SK-N-SH (cell line): ENCODE measurements around the gene DNAJB11. TPM values are rescaled to one million over a fixed set of nuclear protein-coding genes. Genes with fewer than 3 reads are reported as not detected.

ENCODE experiments used
- CTCF ChIA-PET: fragments of 300-600, 350-600 bp; formaldehyde crosslinking; extraction: SDS; loops from one replicate; lab custom pipeline; 2021; lab: Yijun Ruan, JAX
- POLR2A ChIA-PET: fragments of 350-600 bp; sonication (Branson Sonifier 250); formaldehyde crosslinking; extraction: SDS; loops from one replicate; lab custom pipeline; 2020; ENCODE audit warnings: antibody characterized with exemption, inconsistent platforms; lab: Yijun Ruan, JAX
- DNase-seq: peaks from one replicate; pipeline ENCODE4 v3.0.0; 2012
- H2AFZ ChIP-seq: fragments of 200-600 bp; sonication (generic); 2 replicates; pipeline ENCODE4 v1.8.1; 2016; ENCODE audit warnings: antibody characterized with exemption, mild to moderate bottlenecking, low read depth
- H3F3A ChIP-seq: fragments of 200-600 bp; sonication (generic); replicated peaks from 2 replicates; pipeline ENCODE3; 2016; ENCODE audit warnings: antibody characterized with exemption, mild to moderate bottlenecking; ENCODE audit not compliant: insufficient read depth
- H3K27ac ChIP-seq, 2 experiments: fragments of 200-500 bp in 1 of 2; fragments of 200-600 bp in 1 of 2; sonication (Bioruptor generic) in 1 of 2; sonication (generic), shearing (Covaris generic) in 1 of 2; 2 replicates each; pipeline versions ENCODE4 v1.5.1 to v1.6.1; 2014 to 2016; ENCODE audit warnings: low read depth in 2 of 2, inconsistent platforms in 1 of 2, low read length in 1 of 2, mild to moderate bottlenecking in 1 of 2, mixed read lengths in 1 of 2
- H3K27me3 ChIP-seq: fragments of 200-600 bp; sonication (generic), shearing (Covaris generic); 2 replicates; pipeline ENCODE4 v1.6.1; 2016; ENCODE audit warnings: mixed run types; ENCODE audit not compliant: insufficient read depth
- H3K36me3 ChIP-seq, 2 experiments: fragments of 200-500 bp in 1 of 2; fragments of 200-600 bp in 1 of 2; sonication (Bioruptor generic) in 1 of 2; sonication (generic) in 1 of 2; replicated peaks in 1 of 2; 2 replicates each; pipeline versions ENCODE3 to v1.5.1; 2014 to 2016; ENCODE audit warnings: low read length in 1 of 2, mild to moderate bottlenecking in 1 of 2; ENCODE audit not compliant: insufficient read depth in 2 of 2, control insufficient read depth in 1 of 2
- H3K4me1 ChIP-seq, 2 experiments: fragments of 200-500 bp in 1 of 2; fragments of 200-600 bp in 1 of 2; sonication (Bioruptor generic) in 1 of 2; sonication (generic), shearing (Covaris generic) in 1 of 2; 2 replicates each; pipeline versions ENCODE4 v1.5.1 to v1.6.1; 2014 to 2016; ENCODE audit warnings: low read depth in 1 of 2, low read length in 1 of 2, mixed run types in 1 of 2; ENCODE audit not compliant: insufficient read depth in 2 of 2, control insufficient read depth in 1 of 2
- H3K4me2 ChIP-seq: fragments of 200-600 bp; sonication (generic), shearing (Covaris generic); 2 replicates; pipeline ENCODE4 v1.6.1; 2017; ENCODE audit warnings: mixed run types
- H3K4me3 ChIP-seq, 2 experiments: fragments of 200-500 bp in 1 of 2; fragments of 200-600 bp in 1 of 2; sonication (Bioruptor generic) in 1 of 2; sonication (generic), shearing (Covaris generic) in 1 of 2; 2 replicates each; pipeline versions ENCODE4 v1.5.1 to v1.8.1; 2014 to 2016; ENCODE audit warnings: low read depth in 2 of 2, inconsistent platforms in 1 of 2, low read length in 1 of 2, mild to moderate bottlenecking in 1 of 2, mixed read lengths in 1 of 2, moderate library complexity in 1 of 2
- H3K79me2 ChIP-seq: fragments of 200-600 bp; sonication (generic); 2 replicates; pipeline ENCODE4 v1.8.1; 2017; ENCODE audit warnings: mild to moderate bottlenecking; ENCODE audit not compliant: insufficient read depth
- H3K9ac ChIP-seq: fragments of 200-600 bp; sonication (generic); 2 replicates; pipeline ENCODE4 v1.6.1; 2017; ENCODE audit warnings: mixed run types
- H3K9me2 ChIP-seq: fragments of 200-600 bp; sonication (generic); 2 replicates; pipeline ENCODE4 v1.6.1; 2017; ENCODE audit warnings: mixed run types
- H3K9me3 ChIP-seq: fragments of 200-600 bp; sonication (generic); 2 replicates; pipeline ENCODE4 v1.6.1; 2017; ENCODE audit warnings: mixed run types, mild to moderate bottlenecking, moderate library complexity
- H4K20me1 ChIP-seq: fragments of 200-600 bp; sonication (generic); 2 replicates; pipeline ENCODE4 v1.6.1; 2017; ENCODE audit warnings: mild to moderate bottlenecking, mixed run types; ENCODE audit not compliant: insufficient read depth
- CTCF ChIP-seq: fragments of 200-600 bp; sonication (generic); IDR thresholded peaks from 2 replicates; pipeline ENCODE4 v1.6.1; 2017; ENCODE audit warnings: antibody characterized with exemption, mild to moderate bottlenecking, moderate library complexity
- FOSL2 ChIP-seq: IDR thresholded peaks from 2 replicates; pipeline ENCODE4 v1.4.0; 2012; ENCODE audit warnings: low read depth, mild to moderate bottlenecking, moderate library complexity, borderline replicate concordance
- GABPA ChIP-seq: IDR thresholded peaks from 2 replicates; pipeline ENCODE4 v1.4.0; 2012; ENCODE audit warnings: low read depth, mild to moderate bottlenecking
- GATA2 ChIP-seq: sonication (generic); formaldehyde crosslinking; IDR thresholded peaks from 2 replicates; pipeline ENCODE4 v1.5.0; 2020; ENCODE audit warnings: mild to moderate bottlenecking, missing genetic modification reagents
- JUND ChIP-seq: IDR thresholded peaks from 2 replicates; pipeline ENCODE4 v1.4.0; 2012
- MEF2A ChIP-seq: IDR thresholded peaks from 2 replicates; pipeline ENCODE4 v1.4.0; 2012; ENCODE audit warnings: low read depth, borderline replicate concordance
- MXI1 ChIP-seq: IDR thresholded peaks from 2 replicates; pipeline ENCODE4 v1.6.1; 2012; ENCODE audit warnings: mild to moderate bottlenecking, low read depth, low read length, improper control_type of control experiment
- NRF1 ChIP-seq: IDR thresholded peaks from 2 replicates; pipeline ENCODE4 v1.6.1; 2012; ENCODE audit warnings: low read depth, mild to moderate bottlenecking, low read length
- POLR2AphosphoS5 ChIP-seq: IDR thresholded peaks from 2 replicates; pipeline ENCODE4 v1.6.1; 2012; ENCODE audit warnings: low read depth, low read length
- RAD21 ChIP-seq: IDR thresholded peaks from 2 replicates; pipeline ENCODE4 v1.6.1; 2012; ENCODE audit warnings: mild to moderate bottlenecking, low read length
- SMC3 ChIP-seq: IDR thresholded peaks from 2 replicates; pipeline ENCODE4 v1.6.1; 2012; ENCODE audit warnings: low read depth, low read length, improper control_type of control experiment
- TCF12 ChIP-seq: IDR thresholded peaks from 2 replicates; pipeline ENCODE4 v1.4.0; 2012
- YY1 ChIP-seq: IDR thresholded peaks from 2 replicates; pipeline ENCODE4 v1.4.0; 2012; ENCODE audit warnings: low read depth, mild to moderate bottlenecking
- ZBTB33 ChIP-seq: IDR thresholded peaks from 2 replicates; pipeline ENCODE4 v1.4.0; 2012; ENCODE audit warnings: low read depth, borderline replicate concordance
- WGBS: methylation state at CpG from one replicate; pipeline ENCODE4 v1.1.6; 2017; ENCODE audit warnings: low lambda C conversion rate; 5-methylcytosine and 5-hydroxymethylcytosine counted together
- polyA plus RNA-seq, 3 experiments: library from polyadenylated mRNA; depleted of rRNA; stranded (reverse); fragments of >200 nt; gene quantifications; 2 replicates each; pipeline ENCODE4 v1.2.3, GENCODE V29; 2012

Gene DNAJB11
- polyA plus RNA-seq, 1 of the 3 experiments (the other 2 are of a cell fraction) = 33.3 TPM

- Histone ChIP-seq H2AFZ (no peak overlapping the region), H3K4me1 (peaks cover 12 to 20% of the 10 kb centered on the region in 2 experiments), H3K79me2 (no peaks in the 10 kb centered on the region), H3K4me2 (0 out of 2 replicates have a peak overlapping the region, but pooled peaks have one; percentile 15), H3F3A (peaks cover 21% of the 10 kb centered on the region), H3K9me2 (no peaks in the 10 kb centered on the region), H3K27me3 (no peaks in the 10 kb centered on the region), H3K9ac (no peak overlapping the region), H3K27ac (peak overlapping the region in 1 of 2 experiments; percentile 85; a peak in 2 of 4 replicates), H4K20me1 (no peaks in the 10 kb centered on the region), H3K9me3 (no peaks in the 10 kb centered on the region), H3K36me3 (peaks cover 6 to 9% of the 10 kb centered on the region in 2 experiments), H3K4me3 (peak overlapping the region in 1 of 2 experiments; percentile 31; a peak in 2 of 4 replicates)
- WGBS = 8% methylated on average over 8 of the region's 8 CpGs
- CTCF ChIA-PET = interaction anchor here (0.5 to 14.3 kb wide), 92 partner anchors 8 to 617 kb away, joined by 3 to 242 read pairs (median 4); partner anchors contain the start of genes DNAJB11 and ETV5
- TF ChIP-seq JUND (0 out of 2 replicates have a peak, but pooled peaks have one; percentile 4), POLR2AphosphoS5 (no peak), MXI1 (no peak), FOSL2 (peak; percentile 34; the same call in 1 of the 2 replicates), SMC3 (peak; percentile 77), YY1 (no peak), GATA2 (CRISPR knock-in tag) (0 out of 2 replicates have a peak, but pooled peaks have one; percentile 21), RAD21 (peak; percentile 94), CTCF (peak; percentile 88), MEF2A (no peak), TCF12 (no peak)
- POLR2A ChIA-PET = interaction anchor here (0.6 to 1.3 kb wide), 2 partner anchors 281 to 443 kb away, joined by 3 to 7 read pairs; no protein-coding TSS in a partner anchor
- peak; percentile 49 for DNase-seq
Observed at GRCh38 chr3:186540221-186540834, 30.2 kb upstream of the DNAJB11 start.

- 19% methylated on average over 2 of the region's 2 CpGs for WGBS
- Histone ChIP-seq H3K36me3 (peaks cover 10 to 12% of the 10 kb centered on the region in 2 experiments), H3K79me2 (no peaks in the 10 kb centered on the region), H3K9me2 (no peaks in the 10 kb centered on the region), H3K4me3 (no peak overlapping the region), H3K27ac (peak overlapping the region in 1 of 2 experiments; percentile 85; a peak in 1 of 4 replicates), H3K27me3 (no peaks in the 10 kb centered on the region), H3K9ac (no peak overlapping the region), H4K20me1 (no peaks in the 10 kb centered on the region), H3K4me1 (peaks cover 10 to 20% of the 10 kb centered on the region in 2 experiments), H2AFZ (no peak overlapping the region), H3K9me3 (no peaks in the 10 kb centered on the region), H3K4me2 (0 out of 2 replicates have a peak overlapping the region, but pooled peaks have one; percentile 15), H3F3A (peaks cover 21% of the 10 kb centered on the region)
- ChIA-PET CTCF (interaction anchor here (0.5 to 14.3 kb wide), 67 partner anchors 8 to 597 kb away, joined by 3 to 242 read pairs (median 4); partner anchors contain the start of genes DNAJB11 and ETV5), POLR2A (interaction anchor here (1.3 kb wide), 1 partner anchor 281 kb away, joined by 7 read pairs; no protein-coding TSS in a partner anchor)
- TF ChIP-seq ZBTB33 = no peak
- TF ChIP-seq NRF1 = no peak
- no peak for TF ChIP-seq GABPA
- TF ChIP-seq FOSL2 = peak; percentile 27
- no peak for DNase-seq
Observed at GRCh38 chr3:186540835-186541226, 29.7 kb upstream of the DNAJB11 start.
